Osteocyte (in vitro differentiated cells): ENCODE results near the gene ZNF586. TPM values are rescaled to one million over a fixed set of nuclear protein-coding genes. Genes with fewer than 3 reads are reported as not detected.
"Not testable (repeated sequence)": the region's sequence is repeated elsewhere in the genome, so short reads cannot be mapped to it uniquely, and the experiment has no call there.

Experiments
- DNase-seq: peaks from one replicate; pipeline ENCODE4 v3.0.0; 2021; ENCODE audit warnings: mixed read lengths; ENCODE audit not compliant: unreplicated experiment; ENCODE audit errors: extremely low spot score
- H3K27ac Mint-ChIP-seq: one replicate; pipeline ENCODE4 v1.8.0; 2021; ENCODE audit warnings: mild to moderate bottlenecking, mixed read lengths; ENCODE audit not compliant: unreplicated experiment
- H3K27me3 Mint-ChIP-seq: one replicate; pipeline ENCODE4 v1.8.0; 2021; ENCODE audit warnings: mixed read lengths; ENCODE audit not compliant: unreplicated experiment
- H3K36me3 Mint-ChIP-seq: one replicate; pipeline ENCODE4 v1.8.0; 2021; ENCODE audit warnings: mixed read lengths; ENCODE audit not compliant: unreplicated experiment
- H3K4me1 Mint-ChIP-seq: one replicate; pipeline ENCODE4 v1.8.0; 2021; ENCODE audit warnings: mixed read lengths; ENCODE audit not compliant: unreplicated experiment
- H3K4me3 Mint-ChIP-seq: one replicate; pipeline ENCODE4 v1.8.0; 2021; ENCODE audit warnings: mild to moderate bottlenecking, moderate library complexity, mixed read lengths; ENCODE audit not compliant: unreplicated experiment
- H3K9me3 Mint-ChIP-seq: one replicate; pipeline ENCODE4 v1.8.0; 2021; ENCODE audit warnings: mixed read lengths; ENCODE audit not compliant: unreplicated experiment
- total RNA-seq: library from RNA; stranded (reverse); gene quantifications from 2 replicates; pipeline ENCODE4 v1.2.1, GENCODE V29; 2021
- TF ChIP-seq, protein P1 (sequence below): fragments of 200-600 bp; sonication (generic); IDR thresholded peaks from 2 replicates; pipeline ENCODE4 v1.5.0; 2021; ENCODE audit warnings: antibody characterized with exemption, mild to moderate bottlenecking, moderate library complexity

The ZNF586 gene
- total RNA-seq, 1 donor from 2014 or later: 18.8 TPM

DNA sequence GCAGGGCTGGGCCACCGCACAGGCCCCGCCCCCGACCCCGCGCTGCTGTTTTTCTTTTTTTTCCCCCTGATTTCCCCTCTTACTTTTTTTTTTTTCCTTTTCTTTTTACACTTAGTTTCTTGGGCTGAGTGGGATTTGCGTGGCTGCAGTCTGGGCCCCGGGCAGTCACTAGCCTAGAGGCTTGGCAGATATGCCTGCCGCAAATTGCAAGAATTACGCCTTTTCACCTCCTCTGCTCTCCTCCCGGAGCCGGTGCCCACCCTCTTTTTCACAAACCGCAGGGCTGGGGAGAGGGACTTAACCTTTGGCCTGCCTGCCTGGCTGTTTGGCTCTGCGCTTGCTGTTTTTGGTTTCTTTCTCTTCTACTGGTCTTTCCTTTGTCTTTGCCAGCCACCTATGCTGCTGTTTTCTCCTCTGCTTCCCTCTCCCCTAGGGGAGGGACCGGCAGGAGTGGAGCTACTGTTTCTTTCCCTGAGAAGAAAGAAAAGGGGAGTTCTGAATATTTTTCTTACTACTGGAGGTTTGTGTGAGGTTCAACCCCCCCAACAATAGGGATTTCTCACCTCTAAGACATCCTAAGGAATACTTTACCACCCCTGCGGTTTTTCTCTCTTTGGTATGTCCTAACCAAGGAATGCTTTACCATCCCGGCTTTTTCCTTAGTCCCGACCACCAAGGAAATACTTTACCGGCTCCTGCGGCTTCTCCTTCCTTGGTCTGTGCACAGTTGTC, 34.3 kb downstream of the ZNF586 start:
- Mint-ChIP-seq H3K4me1 (peaks cover 44% of the 10 kb centered on the region), H3K36me3 (peaks cover 14% of the 10 kb centered on the region), H3K9me3 (no peaks in the 10 kb centered on the region), H3K27ac (peak overlapping the region; percentile 99), H3K4me3 (peak overlapping the region; percentile 88), H3K27me3 (no peaks in the 10 kb centered on the region)
- no peak for DNase-seq
- TF ChIP-seq, protein P1, sequence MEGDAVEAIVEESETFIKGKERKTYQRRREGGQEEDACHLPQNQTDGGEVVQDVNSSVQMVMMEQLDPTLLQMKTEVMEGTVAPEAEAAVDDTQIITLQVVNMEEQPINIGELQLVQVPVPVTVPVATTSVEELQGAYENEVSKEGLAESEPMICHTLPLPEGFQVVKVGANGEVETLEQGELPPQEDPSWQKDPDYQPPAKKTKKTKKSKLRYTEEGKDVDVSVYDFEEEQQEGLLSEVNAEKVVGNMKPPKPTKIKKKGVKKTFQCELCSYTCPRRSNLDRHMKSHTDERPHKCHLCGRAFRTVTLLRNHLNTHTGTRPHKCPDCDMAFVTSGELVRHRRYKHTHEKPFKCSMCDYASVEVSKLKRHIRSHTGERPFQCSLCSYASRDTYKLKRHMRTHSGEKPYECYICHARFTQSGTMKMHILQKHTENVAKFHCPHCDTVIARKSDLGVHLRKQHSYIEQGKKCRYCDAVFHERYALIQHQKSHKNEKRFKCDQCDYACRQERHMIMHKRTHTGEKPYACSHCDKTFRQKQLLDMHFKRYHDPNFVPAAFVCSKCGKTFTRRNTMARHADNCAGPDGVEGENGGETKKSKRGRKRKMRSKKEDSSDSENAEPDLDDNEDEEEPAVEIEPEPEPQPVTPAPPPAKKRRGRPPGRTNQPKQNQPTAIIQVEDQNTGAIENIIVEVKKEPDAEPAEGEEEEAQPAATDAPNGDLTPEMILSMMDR: no peak

DNA sequence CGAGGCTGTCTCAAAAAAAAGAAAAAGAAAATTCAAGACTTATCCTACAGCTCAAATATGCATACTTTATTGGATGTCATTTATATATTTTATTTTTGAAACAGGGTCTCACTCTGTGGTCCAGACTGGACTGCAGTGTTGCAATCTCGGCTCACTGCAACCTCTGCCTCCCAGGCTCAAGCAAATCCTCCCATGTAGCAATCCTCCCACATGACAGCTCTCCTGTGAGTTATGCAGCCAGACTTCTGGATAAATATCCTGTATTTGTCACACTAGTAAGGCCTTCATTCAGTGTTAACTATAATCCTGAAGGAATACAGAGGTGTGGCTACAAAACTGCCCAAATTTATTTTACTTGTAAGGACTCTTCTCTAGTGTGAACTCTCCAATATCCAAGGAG, 38.1 kb downstream of the ZNF586 start:
- Mint-ChIP-seq H3K27me3 (no peaks in the 10 kb centered on the region), H3K4me1 (peaks cover 28% of the 10 kb centered on the region), H3K36me3 (peaks cover 23% of the 10 kb centered on the region), H3K9me3 (no peaks in the 10 kb centered on the region), H3K4me3 (no peak overlapping the region), H3K27ac (no peak overlapping the region)
- no peak for DNase-seq
- TF ChIP-seq, protein P1: no peak

DNA sequence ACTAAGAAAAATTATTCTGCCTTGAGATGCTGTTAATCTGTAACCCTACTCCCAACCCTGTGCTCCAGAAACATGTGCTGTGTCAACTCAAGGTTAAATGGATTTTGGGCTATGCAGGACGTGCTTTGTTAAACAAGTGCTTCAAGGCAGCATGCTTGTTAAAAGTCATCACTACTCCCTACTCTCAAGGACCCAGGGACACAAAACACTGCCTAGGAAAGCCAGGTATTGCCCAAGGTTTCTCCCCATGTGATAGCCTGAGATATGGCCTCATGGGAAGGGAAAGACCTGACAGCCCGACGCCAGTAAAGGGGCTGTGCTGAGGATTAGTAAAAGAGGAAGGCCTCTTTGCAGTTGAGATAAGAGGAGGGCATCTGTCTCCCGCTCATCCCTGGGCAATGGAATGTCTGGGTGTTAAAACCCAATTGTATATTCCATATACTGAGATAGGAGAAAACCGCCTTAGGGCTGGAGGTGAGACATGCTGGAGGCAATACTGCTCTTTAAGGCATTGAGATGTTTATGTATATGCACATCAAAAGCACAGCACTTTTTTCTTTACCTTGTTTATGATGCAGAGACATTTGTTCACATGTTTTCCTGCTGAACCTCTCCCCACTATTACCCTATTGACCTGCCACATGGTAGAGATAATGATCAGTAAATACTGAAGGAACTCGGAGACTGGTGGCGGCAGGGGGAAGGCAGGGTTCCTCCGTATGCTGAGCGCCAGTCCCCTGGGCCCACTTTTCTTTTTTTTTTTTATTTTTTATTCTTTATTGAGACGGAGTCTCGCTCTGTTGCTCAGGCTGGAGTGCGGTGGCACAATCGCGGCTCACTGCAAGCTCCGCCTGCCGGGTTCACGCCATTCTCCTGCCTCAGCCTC, 41.2 kb downstream of the ZNF586 start:
- H3K27ac Mint-ChIP-seq, H3K4me3 Mint-ChIP-seq: not testable (repeated sequence)

DNA sequence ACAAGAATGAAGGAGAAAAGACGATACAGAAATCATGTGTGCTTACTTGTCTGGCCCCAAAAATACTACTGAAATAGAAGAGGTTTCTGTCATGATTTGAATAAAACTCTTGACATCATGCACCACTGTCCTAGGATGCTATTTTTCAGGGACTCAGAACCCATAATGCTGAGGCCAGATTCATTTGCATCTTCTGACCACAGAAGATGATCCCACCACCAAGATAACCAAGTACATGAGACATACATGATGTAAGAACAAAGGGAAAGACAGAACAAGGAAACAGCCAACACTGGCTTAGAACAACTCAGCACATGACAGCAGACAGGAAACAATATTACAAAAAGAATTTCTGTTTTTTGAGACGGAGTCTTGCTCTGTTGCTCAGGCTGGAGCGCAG, 42.8 kb downstream of the ZNF586 start:
- Mint-ChIP-seq H3K27me3 (no peaks in the 10 kb centered on the region), H3K36me3 (peaks cover 19% of the 10 kb centered on the region), H3K9me3 (no peaks in the 10 kb centered on the region), H3K4me3 (no peak overlapping the region), H3K27ac (no peak overlapping the region), H3K4me1 (peaks cover 17% of the 10 kb centered on the region)
- no peak for DNase-seq
- TF ChIP-seq, protein P1: no peak

More for the DNA sequence above, 41.2 kb downstream of the ZNF586 start:
- Mint-ChIP-seq H3K36me3 (peaks cover 23% of the 10 kb centered on the region), H3K4me1 (peaks cover 19% of the 10 kb centered on the region)
- not testable (repeated sequence) for H3K27me3 Mint-ChIP-seq, H3K9me3 Mint-ChIP-seq, DNase-seq

DNA sequence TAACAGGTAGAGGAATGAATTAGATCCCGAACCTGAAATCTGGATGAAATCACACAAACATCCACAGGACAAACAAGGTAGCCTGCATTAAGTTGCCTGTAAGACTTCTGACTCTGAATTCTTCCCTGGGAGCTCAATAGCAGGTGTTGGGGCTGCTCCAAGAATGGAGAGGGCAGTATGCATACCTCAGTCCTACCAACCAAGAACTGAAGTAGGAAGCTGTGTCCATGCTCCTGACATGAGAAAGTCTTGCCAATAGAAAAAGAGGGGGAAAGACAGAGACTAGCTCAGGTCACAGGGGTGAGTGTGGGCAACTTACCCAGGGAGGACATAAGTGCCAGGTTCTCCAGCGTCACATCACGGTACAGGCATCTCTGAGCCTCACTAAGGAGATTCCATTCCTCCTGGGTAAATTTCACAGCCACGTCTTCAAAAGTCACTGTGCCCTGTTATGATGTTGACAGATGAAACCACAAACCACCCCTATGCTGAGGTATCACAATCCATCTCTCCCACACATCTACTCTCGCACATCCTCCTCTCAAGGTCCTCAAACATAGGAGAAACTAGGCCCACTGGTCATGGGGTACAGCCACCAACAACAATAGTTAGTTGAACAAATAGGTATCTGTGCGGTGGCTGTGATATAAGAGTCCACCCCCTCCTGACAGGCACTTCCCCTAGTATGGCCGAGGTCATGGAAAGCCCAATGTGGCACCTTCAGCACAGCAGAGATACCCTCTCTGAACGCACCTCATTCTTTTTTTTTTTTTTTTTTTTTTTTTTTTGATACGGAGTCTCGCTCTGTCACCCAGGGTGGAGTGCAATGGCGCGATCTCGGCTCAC, 43.7 kb downstream of the ZNF586 start:
- H3K9me3 Mint-ChIP-seq, H3K27me3 Mint-ChIP-seq, DNase-seq, H3K27ac Mint-ChIP-seq: not testable (repeated sequence)
- Mint-ChIP-seq H3K4me1 (peaks cover 17% of the 10 kb centered on the region), H3K4me3 (peak overlapping the region; percentile 52), H3K36me3 (peaks cover 13% of the 10 kb centered on the region)
